Stimulated activated CD8-positive, alpha-beta memory T cell treated with anti-CD3 and anti-CD28 coated beads, Interleukin-7, amount 100 ng/mL, for 1 hour (primary cell): ENCODE data around the gene SOX13.
"Not testable (repeated sequence)": the region's sequence is repeated elsewhere in the genome, so short reads cannot be mapped to it uniquely, and the experiment has no call there.

Experiments
- DNase-seq, 2 donors: peaks; one replicate each; pipeline ENCODE4 v3.0.0-alpha.2; 2020; ENCODE audit warnings: low read depth in 2 of 2

Gene SOX13

DNA sequence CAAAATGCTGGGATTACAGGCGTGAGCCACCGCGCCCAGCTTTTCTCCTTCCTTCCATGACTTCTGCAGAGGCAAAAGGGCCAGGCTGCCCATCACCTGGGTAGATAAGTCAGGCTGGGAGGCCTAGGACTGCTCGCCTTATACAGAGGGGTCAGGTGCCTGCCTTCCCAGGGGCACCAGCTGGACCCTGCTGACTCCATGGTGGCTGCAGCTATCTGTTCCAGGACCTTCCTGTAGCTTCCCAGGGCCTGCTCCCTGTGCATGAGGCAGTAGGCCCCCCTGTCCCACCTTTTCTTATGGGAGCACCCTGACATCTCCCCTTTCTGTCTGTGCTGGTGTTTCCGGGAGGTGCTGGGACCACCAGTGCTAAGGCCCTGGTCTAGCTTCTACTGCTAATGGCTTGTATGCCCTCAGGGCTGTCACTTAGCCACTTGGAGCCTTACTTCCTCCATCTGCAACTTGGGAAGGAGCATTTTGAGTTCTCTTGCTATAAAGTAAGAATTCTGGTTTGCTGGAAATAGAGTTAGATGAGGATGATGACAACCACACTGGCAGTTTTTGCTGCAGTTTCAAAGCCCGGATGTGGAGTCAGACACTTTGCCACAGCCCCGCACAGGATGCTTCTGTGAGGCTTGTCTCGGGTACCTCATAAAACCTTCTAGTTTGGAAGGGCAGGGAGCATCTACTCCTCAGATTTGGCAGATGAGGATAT lies 14.4 kb downstream of the SOX13 start:
- DNase-seq: no peak

DNA sequence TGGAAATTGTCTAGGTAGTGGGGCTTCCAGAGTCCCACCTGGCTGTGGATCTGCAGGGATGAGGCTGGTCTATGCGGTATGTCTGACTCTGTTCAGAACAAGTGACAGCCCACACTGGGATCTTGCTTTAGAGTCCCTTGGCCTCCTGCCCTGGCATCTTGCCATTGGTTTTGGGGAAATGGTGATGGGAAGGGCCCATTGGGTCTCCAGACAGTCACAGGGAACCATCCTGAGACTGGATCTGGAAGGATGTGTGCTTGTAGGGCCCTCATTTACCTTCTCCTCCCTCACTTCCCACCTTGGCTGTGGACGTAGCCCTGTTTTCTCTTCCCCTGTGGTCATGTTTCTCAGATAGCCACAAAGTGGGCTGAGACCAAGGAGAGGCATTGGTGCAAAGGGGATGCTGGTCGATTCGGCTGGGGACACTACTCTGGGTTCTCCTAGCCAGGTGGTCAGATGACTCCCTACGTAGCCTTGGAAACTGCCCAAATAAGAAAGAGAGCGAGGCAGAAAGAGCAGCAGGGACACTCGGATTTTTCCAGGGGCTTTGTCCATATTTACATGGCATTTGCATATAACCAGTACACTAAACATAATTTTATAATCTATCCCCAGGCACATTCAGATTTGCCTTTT lies 15.1 kb downstream of the SOX13 start:
- no peak for DNase-seq

- DNase-seq: no peak
These were observed 15.7 kb downstream of the SOX13 start for GRCh38 chr1:204088596-204088995.

DNA sequence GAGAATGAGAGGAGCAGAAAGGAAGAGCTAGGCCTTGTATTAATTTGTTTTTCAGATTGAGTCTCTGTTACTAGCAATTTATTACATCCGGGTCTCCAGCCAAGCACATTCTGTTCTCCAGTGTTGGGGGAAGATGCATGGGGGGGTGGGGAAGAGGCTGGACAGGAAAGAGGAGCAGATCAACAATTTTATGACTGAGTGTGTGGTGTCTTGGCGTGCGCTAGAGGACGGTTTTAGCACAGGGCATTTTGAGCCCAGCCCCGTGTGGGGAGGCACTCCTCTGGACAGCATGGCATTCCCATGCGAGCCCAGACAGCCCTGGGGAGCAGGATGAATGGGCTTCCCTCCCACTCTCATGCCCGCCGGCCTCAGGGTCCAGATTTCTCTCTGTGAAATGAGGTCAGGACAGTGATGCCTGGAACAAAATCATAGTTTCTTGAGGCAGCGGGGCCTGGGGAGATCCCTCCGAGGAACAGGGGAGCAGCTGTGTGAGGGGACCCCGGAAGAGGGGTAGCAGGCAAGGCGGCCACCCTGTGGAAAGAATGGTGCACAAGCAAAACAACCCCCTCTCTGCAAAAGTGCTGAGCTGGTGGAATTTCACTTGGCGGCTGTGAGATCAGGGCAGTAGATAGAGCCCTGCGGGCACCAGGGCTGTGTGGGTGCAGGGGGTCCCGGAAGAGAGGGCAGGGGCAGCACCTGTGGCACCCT lies 16.3 kb downstream of the SOX13 start:
- DNase-seq: no peak

DNA sequence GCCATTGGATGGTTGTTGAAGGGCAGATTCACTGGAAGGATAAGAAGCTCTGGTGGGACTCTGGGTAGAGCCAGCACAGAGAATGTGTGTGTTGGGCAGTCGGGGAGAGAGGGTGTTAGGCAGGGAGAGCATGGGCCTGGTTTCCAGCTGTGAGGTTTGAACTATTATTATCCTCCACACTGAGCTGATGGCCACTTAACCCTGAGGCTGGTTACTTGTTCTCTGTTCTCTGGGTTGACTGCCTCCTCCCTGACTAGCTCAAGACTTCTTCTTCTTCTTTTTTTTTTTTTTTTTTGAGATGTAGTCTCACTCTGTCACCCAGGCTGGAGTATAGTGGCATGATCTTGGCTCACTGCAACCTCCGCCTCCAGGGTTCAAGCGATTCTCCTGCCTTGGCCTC lies 17.2 kb downstream of the SOX13 start:
- DNase-seq: not testable (repeated sequence)

DNA sequence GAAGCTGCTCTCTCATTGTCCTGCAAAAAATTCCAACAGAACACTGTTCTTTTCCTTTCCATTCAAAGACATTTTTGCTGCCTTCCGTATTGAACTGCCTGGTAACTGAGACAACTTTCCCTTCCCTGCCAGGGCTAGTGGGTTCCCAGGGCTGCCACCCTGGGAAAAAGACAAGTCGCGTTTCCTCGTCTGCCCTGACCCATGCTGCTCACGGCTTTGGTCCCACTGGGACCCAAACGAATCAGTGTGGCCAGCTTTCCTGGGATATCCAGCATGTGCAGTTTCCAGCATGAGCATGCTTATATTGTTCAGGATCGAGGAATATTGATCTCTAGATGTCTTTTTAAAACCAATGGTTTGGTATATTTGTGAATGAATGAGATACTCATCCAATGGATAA lies 18.2 kb downstream of the SOX13 start:
- no peak for DNase-seq

- DNase-seq: no peak
These were observed 18.9 kb downstream of the SOX13 start for GRCh38 chr1:204091787-204092312.

GRCh38 chr1:204092632-204093420 lies 19.9 kb downstream of the SOX13 start:
- no peak for DNase-seq

DNA sequence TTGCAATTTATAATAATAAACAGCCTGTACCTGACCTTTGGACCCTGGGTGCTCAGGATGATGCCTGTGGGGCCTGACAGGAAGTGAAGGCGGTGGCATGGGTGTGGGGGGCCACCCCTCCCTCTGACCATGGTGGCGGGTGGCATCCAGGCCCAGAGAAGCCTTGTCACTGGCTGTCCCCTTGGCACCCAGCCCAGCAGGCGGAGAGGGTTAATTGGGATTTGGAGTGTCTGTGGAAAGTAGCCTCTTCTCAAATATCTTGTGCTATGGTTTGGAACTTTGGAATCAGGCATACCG lies 20.5 kb downstream of the SOX13 start:
- DNase-seq: no peak

DNA sequence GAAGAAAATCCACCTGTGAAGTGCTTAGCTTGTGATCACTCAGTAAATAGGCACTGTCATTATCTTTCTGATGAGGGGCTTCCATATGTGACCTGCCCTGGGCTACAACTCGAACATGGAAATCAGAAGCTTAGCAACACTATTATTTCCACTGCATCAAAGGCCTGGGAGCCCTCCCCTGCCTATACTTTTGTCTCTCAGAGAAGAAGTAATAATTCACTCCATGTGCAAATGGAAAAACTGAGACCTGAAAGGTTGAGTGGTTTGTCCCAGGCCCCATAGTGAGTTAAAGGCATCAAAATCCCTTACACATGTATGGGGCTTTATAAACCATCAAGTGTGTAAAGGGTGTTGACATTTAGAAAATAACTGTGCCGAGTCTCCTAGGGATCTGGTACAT lies 20.9 kb downstream of the SOX13 start:
- DNase-seq: no peak

DNA sequence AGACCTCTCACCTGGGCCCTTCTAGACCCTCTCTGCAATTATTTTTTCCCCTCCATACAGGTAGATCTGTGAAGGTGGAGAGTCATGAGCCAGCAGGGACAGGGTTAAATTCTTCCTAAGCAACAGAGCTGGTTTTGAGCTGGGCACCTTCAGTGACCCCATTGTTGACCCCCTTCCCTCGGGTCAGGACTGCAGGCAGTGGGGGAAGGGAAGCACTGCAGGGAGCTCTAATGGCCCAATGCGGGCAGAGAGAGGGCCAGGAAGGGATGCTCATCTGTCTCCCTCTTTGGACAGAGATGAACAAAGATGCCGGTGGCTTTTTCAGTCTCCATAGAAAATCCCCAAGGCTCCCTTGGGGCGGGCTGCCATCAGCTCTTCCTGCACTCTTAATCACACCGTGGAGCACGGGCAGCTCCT lies 21.4 kb downstream of the SOX13 start:
- DNase-seq: no peak

- no peak for DNase-seq
These were observed 22.1 kb downstream of the SOX13 start for GRCh38 chr1:204094856-204095634.

- no peak for DNase-seq
These were observed 24.0 kb downstream of the SOX13 start for GRCh38 chr1:204096931-204097330.

DNA sequence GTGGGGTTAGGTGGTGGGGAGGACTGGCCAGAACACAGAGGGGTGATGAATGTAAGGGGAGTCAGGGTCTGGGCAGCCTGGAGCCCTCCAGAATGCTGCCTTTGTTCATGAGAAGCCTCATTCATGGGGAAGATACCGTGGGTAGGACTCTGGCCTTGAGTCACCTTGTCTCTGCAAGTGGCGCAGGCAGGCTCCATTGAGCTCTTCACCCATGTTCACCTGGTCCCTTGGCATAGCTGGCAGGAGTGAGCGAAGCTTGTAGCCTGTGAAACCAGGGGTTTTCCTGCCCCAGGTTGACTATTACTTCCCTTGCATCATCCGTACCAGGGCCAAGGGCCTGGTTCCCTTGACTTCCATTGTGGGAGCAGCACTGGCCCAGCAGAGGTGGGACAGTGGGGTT lies 25.8 kb downstream of the SOX13 start:
- no peak for DNase-seq

GRCh38 chr1:204099754-204100153 lies 26.8 kb downstream of the SOX13 start:
- not testable (repeated sequence) for DNase-seq

DNA sequence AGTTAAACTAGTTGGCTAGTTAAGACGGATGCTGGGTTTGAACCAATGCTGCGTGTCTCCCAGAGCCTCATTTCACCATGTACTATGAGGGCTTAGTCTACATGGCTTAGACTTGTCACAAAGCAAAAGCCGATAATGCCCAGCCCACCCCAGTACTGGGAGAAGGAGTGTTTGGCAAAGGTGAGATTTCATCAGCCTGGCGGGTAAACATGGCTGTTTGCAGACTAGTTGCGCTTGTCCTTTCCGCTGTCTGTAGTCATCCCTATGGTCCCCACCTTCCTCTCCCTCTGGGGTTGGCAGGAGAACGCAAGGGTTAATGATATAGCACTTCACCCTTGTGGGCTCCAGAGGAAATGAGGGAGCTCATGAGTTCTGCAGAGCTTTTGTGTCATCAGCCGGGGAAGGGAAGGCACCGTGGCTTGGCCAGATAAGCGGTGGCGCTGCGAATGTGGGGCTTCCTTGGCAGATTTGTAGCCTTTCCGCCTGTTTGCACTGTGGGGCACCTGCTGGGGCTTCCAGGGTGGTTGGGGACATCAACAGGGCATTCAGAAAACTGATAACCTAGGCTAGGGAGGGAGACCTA lies 29.2 kb downstream of the SOX13 start:
- DNase-seq: no peak

DNA sequence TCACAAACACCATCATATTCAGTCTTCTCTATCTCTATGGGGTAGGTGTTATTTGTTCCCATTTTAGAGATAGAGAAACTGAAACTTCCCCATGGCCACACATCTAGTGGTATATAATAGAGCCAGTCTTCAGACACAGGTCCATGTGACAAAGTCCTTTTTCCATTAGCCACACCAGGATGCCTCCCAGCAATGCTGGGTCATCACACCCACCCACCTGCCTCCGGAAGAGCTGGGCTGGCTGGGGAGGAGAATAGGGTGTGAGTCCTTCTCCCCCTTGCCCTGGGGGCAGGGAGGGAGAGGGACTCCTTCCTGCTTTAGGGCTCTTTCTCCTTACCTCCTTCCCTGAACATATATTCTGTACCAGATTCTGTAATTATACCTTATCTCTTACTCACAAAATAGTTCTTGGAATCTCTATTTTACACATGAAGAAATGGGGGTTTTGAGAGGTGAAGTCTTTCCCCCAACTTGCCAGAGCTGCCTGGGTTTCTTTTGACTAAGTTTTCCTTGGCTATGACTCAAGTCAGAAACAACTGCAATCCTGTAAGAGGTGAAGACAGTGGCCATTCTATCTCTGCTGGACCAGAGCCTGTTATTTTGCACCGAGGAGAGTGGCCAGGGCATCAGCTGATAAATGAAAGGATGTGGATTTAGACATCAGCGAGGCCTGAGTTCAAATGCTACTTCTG lies 30.0 kb downstream of the SOX13 start:
- no peak for DNase-seq

DNA sequence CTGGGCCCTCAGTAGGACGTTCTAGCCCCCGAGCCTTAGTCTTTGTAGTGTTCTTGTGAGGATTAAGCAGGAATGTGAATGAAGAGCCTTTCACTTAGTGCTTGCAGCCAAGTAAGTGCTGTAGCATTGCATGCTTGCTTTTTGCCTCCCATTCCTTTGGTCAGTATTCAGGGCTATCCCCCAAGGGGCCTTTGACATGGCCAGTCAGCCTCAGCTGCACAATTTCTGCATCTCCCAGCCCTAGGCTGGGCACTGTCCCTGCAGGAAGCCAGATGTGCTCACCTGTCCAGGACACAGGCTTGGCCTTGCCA lies 30.5 kb downstream of the SOX13 start:
- no peak for DNase-seq

- DNase-seq: no peak
These were observed 31.6 kb downstream of the SOX13 start for GRCh38 chr1:204104331-204105130.

GRCh38 chr1:204105131-204105515 lies 32.2 kb downstream of the SOX13 start:
- DNase-seq: no peak
